GM18951 (cell line): ENCODE data around the gene PWWP2A.

Source experiments
- POLR2A ChIP-seq: IDR thresholded peaks from 4 replicates; pipeline ENCODE4 v1.6.1; 2011; ENCODE audit warnings: mild to moderate bottlenecking; ENCODE audit not compliant: insufficient read length, insufficient read depth; ENCODE audit errors: extremely low read depth
- in situ Hi-C: fragments of 300-500 bp; cut with MboI; formaldehyde crosslinking; loops from one replicate; pipeline ENCODE4 v1.12.0; 2022; ENCODE audit warnings: low sequenced_read_pairs, mixed read lengths, inconsistent platforms; ENCODE audit not compliant: unreplicated experiment

The PWWP2A gene

GRCh38 chr5:160105686-160106360 is 13.4 kb downstream of the PWWP2A start:
- no peak for TF ChIP-seq POLR2A
- in situ Hi-C loops = no loop called here

DNA sequence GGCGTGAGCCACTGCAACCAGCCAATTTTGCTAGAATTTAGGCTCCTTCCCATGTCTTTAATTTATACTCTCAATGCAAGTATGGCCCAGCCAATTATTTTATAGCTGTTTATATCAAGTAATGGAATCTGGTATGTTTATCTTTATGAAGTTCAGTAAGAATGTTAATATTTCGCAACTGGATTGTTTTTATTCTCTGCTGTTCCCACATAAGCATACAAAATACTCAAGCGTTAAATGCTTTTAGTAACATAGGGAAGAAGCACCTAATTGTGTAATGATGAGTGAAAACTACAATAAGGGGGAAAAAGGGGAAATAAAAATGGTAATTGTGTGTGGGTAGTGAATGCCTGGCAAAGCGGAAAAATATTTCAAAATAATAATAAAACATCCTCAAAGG is 21.3 kb downstream of the PWWP2A start:
- TF ChIP-seq POLR2A = no peak
- in situ Hi-C loops = no loop called here

GRCh38 chr5:160096178-160096577 is 23.1 kb downstream of the PWWP2A start:
- in situ Hi-C loops = no loop called here
- no peak for TF ChIP-seq POLR2A

GRCh38 chr5:160092960-160093707 is 26.1 kb downstream of the PWWP2A start:
- TF ChIP-seq POLR2A = no peak
- in situ Hi-C loops = no loop called here

- in situ Hi-C loops = no loop called here
- no peak for TF ChIP-seq POLR2A
Observed at GRCh38 chr5:160092514-160092913, 26.7 kb downstream of the PWWP2A start.

DNA sequence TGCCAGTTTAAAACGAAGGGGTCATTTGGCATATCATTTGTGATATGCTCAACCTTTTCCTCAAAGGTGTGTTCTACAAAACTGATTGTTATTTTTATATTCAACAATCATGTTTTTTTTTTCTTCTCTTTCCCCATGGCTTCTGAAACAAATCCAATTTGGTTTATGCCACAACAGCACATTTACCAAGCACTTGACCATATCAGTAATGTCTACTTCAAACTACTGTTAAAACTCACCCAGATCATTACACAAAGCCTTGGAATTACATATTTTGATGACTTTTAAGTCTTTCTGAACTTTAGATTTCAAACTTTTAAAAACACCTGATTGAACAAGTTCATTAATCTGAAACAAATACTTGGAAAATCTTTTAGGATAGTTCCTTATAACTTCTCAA is 29.2 kb downstream of the PWWP2A start:
- in situ Hi-C loops = no loop called here

GRCh38 chr5:160089531-160089930 is 29.7 kb downstream of the PWWP2A start:
- no peak for TF ChIP-seq POLR2A
- in situ Hi-C loops = no loop called here

More for the DNA sequence above, 29.2 kb downstream of the PWWP2A start:
- TF ChIP-seq POLR2A = no peak

DNA sequence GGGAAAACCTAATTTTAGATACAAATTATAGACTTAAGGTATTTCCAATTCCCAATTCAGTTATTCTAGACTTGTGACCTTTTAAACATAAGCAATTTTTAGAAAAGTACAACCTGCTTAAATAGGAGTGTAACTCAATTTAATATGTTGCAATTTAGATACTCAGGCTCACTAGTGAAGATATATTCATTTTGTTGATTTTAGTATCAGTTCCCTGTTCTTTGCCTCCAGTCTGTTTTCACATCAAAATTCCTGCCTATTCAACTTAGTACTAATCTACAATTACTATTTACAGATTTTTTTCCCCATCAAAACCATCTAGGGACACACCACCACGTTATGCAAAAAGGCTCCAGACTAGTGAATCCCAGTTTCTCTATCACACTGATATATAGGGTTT is 30.4 kb downstream of the PWWP2A start:
- in situ Hi-C loops = no loop called here

GRCh38 chr5:160087199-160087598 is 32.1 kb downstream of the PWWP2A start:
- TF ChIP-seq POLR2A = no peak
- in situ Hi-C loops = no loop called here

More for the DNA sequence above, 30.4 kb downstream of the PWWP2A start:
- TF ChIP-seq POLR2A = no peak

DNA sequence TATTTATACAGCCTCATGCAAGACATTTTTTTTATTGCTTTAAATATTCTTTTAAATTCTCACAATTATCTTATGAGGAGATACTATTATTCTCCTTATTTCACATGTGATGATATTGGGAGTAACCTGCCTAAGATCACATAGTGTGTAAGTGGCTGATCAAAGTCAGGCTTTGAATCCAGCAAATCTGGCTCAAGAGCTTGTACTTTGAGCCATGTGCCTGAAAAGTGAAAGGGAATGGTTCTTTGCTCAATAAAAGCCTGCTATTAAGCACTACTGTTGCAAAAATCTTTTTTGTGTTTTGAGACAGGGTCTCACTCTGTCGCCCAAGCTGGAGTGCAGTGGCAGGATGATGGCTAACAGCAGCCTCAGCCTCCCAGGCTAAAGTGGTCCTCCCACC is 35.1 kb downstream of the PWWP2A start:
- in situ Hi-C loops = no loop called here
- TF ChIP-seq POLR2A = no peak

- in situ Hi-C loops = no loop called here
- TF ChIP-seq POLR2A = no peak
Observed at GRCh38 chr5:160083501-160083900, 35.7 kb downstream of the PWWP2A start.

- in situ Hi-C loops = no loop called here
- TF ChIP-seq POLR2A = no peak
Observed at GRCh38 chr5:160082614-160083500, 36.4 kb downstream of the PWWP2A start.

- TF ChIP-seq POLR2A = no peak
- in situ Hi-C loops = no loop called here
Observed at GRCh38 chr5:160081495-160081894, 37.8 kb downstream of the PWWP2A start.
